ENCODE data around the gene FDX1. TPM values are rescaled to one million over a fixed set of nuclear protein-coding genes. Genes with fewer than 3 reads are reported as not detected.

The FDX1 gene
- total RNA-seq, 1 experiment from 2014 or later, result 29.9 TPM

DNA sequence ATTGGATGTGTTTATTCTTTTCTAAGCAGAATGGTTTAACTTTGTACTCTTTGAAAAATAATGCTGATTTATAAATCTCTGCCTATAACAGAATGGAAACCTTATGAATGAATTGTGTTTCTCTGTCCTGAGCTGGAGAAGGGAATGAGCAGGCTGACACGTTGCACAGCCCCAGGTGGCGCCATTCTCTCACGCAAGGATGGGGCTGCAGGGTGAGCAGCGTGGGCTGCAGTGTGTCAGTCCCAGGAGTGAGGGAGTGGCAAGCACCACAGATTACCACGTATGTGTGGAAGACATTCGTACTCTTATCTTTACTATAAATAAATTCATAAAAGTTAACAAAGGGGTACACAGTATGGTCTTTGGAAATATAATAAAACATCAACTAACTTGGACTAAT is 33.4 kb downstream of the FDX1 start:
- peaks cover 12% of the 10 kb centered on the region for H3K36me3 Mint-ChIP-seq (ENCODE audit: insufficient read depth, unreplicated experiment)
- no peaks in the 10 kb centered on the region for H3K9me3 ChIP-seq
- no TSS peak for BruUV-seq (replicated peaks)
- CTCF ChIA-PET, result interaction anchor here (0.9 to 1.0 kb wide), 2 partner anchors 42 to 765 kb away, joined by 3 to 4 read pairs; no protein-coding TSS in a partner anchor
- intact Hi-C loops (cut with micrococcal nuclease; ENCODE audit: unreplicated experiment), result loop anchor here (1.0 to 2.0 kb wide), 3 partner anchors 276 to 983 kb away; no protein-coding TSS in a partner anchor
- POLR2A ChIA-PET, result no interaction called here
- no peaks in the 10 kb centered on the region for H3K4me1 ChIP-seq
- no peaks in the 10 kb centered on the region for H3K27me3 Mint-ChIP-seq (ENCODE audit: insufficient read depth, unreplicated experiment)
- no peaks in the 10 kb centered on the region for H3K9me3 Mint-ChIP-seq (ENCODE audit: unreplicated experiment)
- no peak overlapping the region for H3K4me3 ChIP-seq (ENCODE audit: low read depth, low read length)
- peak; percentile 70 to 79 for DNase-seq
- peak overlapping the region; percentile 24 for H3K27ac Mint-ChIP-seq (ENCODE audit: unreplicated experiment)
- no peaks in the 10 kb centered on the region for H3K36me3 ChIP-seq (ENCODE audit: control insufficient read depth, insufficient read depth, low read length)
- H3K27me3 ChIP-seq (replicated peaks; ENCODE audit: control insufficient read depth, insufficient read depth, low read length), result no peaks in the 10 kb centered on the region
- H3K4me3 Mint-ChIP-seq (ENCODE audit: unreplicated experiment), result no peak overlapping the region
- no peaks in the 10 kb centered on the region for H3K4me1 Mint-ChIP-seq (ENCODE audit: low read depth, unreplicated experiment)
- TF ChIP-seq, protein P1, sequence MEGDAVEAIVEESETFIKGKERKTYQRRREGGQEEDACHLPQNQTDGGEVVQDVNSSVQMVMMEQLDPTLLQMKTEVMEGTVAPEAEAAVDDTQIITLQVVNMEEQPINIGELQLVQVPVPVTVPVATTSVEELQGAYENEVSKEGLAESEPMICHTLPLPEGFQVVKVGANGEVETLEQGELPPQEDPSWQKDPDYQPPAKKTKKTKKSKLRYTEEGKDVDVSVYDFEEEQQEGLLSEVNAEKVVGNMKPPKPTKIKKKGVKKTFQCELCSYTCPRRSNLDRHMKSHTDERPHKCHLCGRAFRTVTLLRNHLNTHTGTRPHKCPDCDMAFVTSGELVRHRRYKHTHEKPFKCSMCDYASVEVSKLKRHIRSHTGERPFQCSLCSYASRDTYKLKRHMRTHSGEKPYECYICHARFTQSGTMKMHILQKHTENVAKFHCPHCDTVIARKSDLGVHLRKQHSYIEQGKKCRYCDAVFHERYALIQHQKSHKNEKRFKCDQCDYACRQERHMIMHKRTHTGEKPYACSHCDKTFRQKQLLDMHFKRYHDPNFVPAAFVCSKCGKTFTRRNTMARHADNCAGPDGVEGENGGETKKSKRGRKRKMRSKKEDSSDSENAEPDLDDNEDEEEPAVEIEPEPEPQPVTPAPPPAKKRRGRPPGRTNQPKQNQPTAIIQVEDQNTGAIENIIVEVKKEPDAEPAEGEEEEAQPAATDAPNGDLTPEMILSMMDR (IDR thresholded peaks at IDR 0.05; ENCODE audit: insufficient read depth in 1 of 2, low read depth in 1 of 2, low read length in 1 of 2, severe bottlenecking in 1 of 2, unreplicated experiment in 1 of 2), result peak; percentile 73 to 75

DNA sequence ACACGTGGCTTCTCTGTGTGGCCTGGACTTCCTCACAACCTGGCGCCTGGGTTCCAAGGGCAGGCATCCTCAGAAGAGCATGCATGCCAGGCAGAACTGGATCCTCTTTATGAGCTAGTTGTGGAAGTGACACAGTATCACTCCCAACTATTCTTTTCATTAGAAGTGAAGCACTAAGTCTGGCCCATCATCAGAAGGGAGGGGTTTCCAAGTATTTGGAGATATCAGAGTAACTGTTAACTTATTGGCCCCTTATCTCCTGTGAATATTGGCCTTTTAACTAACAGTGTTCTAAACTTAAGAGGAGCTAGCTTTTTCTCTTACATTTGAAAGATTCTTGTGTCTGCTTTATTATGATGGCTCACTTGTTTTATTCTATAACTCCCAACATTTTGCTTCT is 35.5 kb downstream of the FDX1 start:
- TF ChIP-seq, protein P1 (IDR thresholded peaks at IDR 0.05; ENCODE audit: insufficient read depth in 1 of 2, low read depth in 1 of 2, low read length in 1 of 2, severe bottlenecking in 1 of 2, unreplicated experiment in 1 of 2), result no peak
- Histone ChIP-seq H3K4me1 (no peaks in the 10 kb centered on the region), H3K9me3 (no peaks in the 10 kb centered on the region), H3K36me3 (ENCODE audit: control insufficient read depth, insufficient read depth, low read length) (no peaks in the 10 kb centered on the region), H3K4me3 (ENCODE audit: low read depth, low read length) (no peak overlapping the region), H3K27me3 (replicated peaks; ENCODE audit: control insufficient read depth, insufficient read depth, low read length) (no peaks in the 10 kb centered on the region)
- H3K27me3 Mint-ChIP-seq (ENCODE audit: insufficient read depth, unreplicated experiment), result no peaks in the 10 kb centered on the region
- H3K27ac Mint-ChIP-seq (ENCODE audit: unreplicated experiment), result no peak overlapping the region
- no TSS peak for BruUV-seq (replicated peaks)
- CTCF ChIA-PET, result interaction anchor here (0.7 kb wide), 1 partner anchor 60 kb away, joined by 3 read pairs; no protein-coding TSS in a partner anchor
- no peak overlapping the region for H3K4me3 Mint-ChIP-seq (ENCODE audit: unreplicated experiment)
- intact Hi-C loops (cut with micrococcal nuclease; ENCODE audit: unreplicated experiment), result loop anchor here (5.0 kb wide), 1 partner anchor 117 kb away; no protein-coding TSS in a partner anchor
- H3K9me3 Mint-ChIP-seq (ENCODE audit: unreplicated experiment), result no peaks in the 10 kb centered on the region
- POLR2A ChIA-PET, result no interaction called here
- DNase-seq, result no peak
- H3K36me3 Mint-ChIP-seq (ENCODE audit: insufficient read depth, unreplicated experiment), result peaks cover 12% of the 10 kb centered on the region
- H3K4me1 Mint-ChIP-seq (ENCODE audit: low read depth, unreplicated experiment), result no peaks in the 10 kb centered on the region

GRCh38 chr11:110467556-110467955 is 37.8 kb downstream of the FDX1 start:
- Mint-ChIP-seq H3K27me3 (ENCODE audit: insufficient read depth, unreplicated experiment) (no peaks in the 10 kb centered on the region), H3K4me3 (ENCODE audit: unreplicated experiment) (no peak overlapping the region), H3K9me3 (ENCODE audit: unreplicated experiment) (no peaks in the 10 kb centered on the region), H3K4me1 (ENCODE audit: low read depth, unreplicated experiment) (no peaks in the 10 kb centered on the region), H3K36me3 (ENCODE audit: insufficient read depth, unreplicated experiment) (peaks cover 12% of the 10 kb centered on the region), H3K27ac (ENCODE audit: unreplicated experiment) (no peak overlapping the region)
- CTCF ChIA-PET, result interaction anchor here (0.9 kb wide), 1 partner anchor 116 kb away, joined by 5 read pairs; no protein-coding TSS in a partner anchor
- Histone ChIP-seq H3K4me3 (ENCODE audit: low read depth, low read length) (no peak overlapping the region), H3K36me3 (ENCODE audit: control insufficient read depth, insufficient read depth, low read length) (no peaks in the 10 kb centered on the region), H3K27me3 (replicated peaks; ENCODE audit: control insufficient read depth, insufficient read depth, low read length) (no peaks in the 10 kb centered on the region), H3K4me1 (no peaks in the 10 kb centered on the region), H3K9me3 (no peaks in the 10 kb centered on the region)
- intact Hi-C loops (cut with micrococcal nuclease; ENCODE audit: unreplicated experiment), result loop anchor here (5.0 kb wide), 1 partner anchor 115 kb away; no protein-coding TSS in a partner anchor
- TF ChIP-seq, protein P1 (IDR thresholded peaks at IDR 0.05; ENCODE audit: insufficient read depth in 1 of 2, low read depth in 1 of 2, low read length in 1 of 2, severe bottlenecking in 1 of 2, unreplicated experiment in 1 of 2), result no peak
- BruUV-seq (replicated peaks), result no TSS peak
- DNase-seq, result no peak
- POLR2A ChIA-PET, result no interaction called here

All from Caco-2 (cell line).